Stomach (tissue), 4 donors: Measurements from ENCODE around the gene UGT1A10.

Experiments used
- EP300 ChIP-seq: sonication (generic); formaldehyde crosslinking; IDR thresholded peaks from one replicate; pipeline ENCODE4 v1.6.1; 2017; ENCODE audit warnings: antibody characterized with exemption
- POLR2A ChIP-seq, 4 donors: fragments of 450-650 bp; IDR thresholded peaks; one replicate each; pipeline ENCODE4 v1.6.1; 2016; ENCODE audit warnings: antibody characterized with exemption in 4 of 4, control low read depth in 2 of 4, mild to moderate bottlenecking in 1 of 4, moderate library complexity in 1 of 4
- POLR2AphosphoS5 ChIP-seq, 3 donors: sonication (generic); formaldehyde crosslinking; IDR thresholded peaks; one replicate each; pipeline ENCODE4 v1.6.1; 2016; ENCODE audit warnings: antibody characterized with exemption in 3 of 3
- TF ChIP-seq, protein P1 (sequence below), 7 experiments: fragments of 450-650 bp in 4 of 7; fragments of 200-600 bp in 3 of 7; sonication (generic) in 3 of 7; IDR thresholded peaks; one replicate each; pipeline ENCODE4 v1.5.1; 2016 to 2019; ENCODE audit warnings: antibody characterized with exemption in 7 of 7, control low read depth in 2 of 7, mild to moderate bottlenecking in 1 of 7

DNA sequence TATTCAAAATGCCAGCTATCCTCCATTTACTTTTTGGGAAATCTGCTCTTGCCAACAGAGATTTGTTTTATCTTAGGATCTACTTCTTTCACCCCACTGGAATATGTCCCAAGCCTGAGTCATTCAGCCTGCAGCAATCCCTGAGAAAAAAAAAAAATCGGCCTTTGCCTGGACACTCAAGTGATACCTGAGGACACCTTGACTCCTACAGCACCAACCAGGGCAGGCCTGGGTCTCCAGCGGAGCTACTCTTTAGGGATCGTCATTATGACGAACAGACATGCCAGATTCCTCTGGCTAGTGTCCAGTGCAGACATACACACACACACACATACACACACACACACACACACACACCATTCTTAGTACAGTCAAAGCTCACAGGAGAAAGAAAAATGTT, 54.2 kb downstream of the UGT1A10 start:
- TF ChIP-seq POLR2A (IDR thresholded peaks at IDR 0.05), result no peak
- TF ChIP-seq, protein P1, sequence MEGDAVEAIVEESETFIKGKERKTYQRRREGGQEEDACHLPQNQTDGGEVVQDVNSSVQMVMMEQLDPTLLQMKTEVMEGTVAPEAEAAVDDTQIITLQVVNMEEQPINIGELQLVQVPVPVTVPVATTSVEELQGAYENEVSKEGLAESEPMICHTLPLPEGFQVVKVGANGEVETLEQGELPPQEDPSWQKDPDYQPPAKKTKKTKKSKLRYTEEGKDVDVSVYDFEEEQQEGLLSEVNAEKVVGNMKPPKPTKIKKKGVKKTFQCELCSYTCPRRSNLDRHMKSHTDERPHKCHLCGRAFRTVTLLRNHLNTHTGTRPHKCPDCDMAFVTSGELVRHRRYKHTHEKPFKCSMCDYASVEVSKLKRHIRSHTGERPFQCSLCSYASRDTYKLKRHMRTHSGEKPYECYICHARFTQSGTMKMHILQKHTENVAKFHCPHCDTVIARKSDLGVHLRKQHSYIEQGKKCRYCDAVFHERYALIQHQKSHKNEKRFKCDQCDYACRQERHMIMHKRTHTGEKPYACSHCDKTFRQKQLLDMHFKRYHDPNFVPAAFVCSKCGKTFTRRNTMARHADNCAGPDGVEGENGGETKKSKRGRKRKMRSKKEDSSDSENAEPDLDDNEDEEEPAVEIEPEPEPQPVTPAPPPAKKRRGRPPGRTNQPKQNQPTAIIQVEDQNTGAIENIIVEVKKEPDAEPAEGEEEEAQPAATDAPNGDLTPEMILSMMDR (IDR thresholded peaks at IDR 0.05), result no peak
- no peak for TF ChIP-seq POLR2AphosphoS5 (IDR thresholded peaks at IDR 0.05)
- no peak for TF ChIP-seq EP300
